ENCODE results near the gene SPOCK1.

SPOCK1 gene

GRCh38 chr5:137405393-137405792 is 93.7 kb downstream of the SPOCK1 start:
- no peaks in the 10 kb centered on the region for H3K27me3 ChIP-seq
- H3K27ac ChIP-seq, result no peak overlapping the region
- no peaks in the 10 kb centered on the region for H3K36me3 ChIP-seq
- no peak for TF ChIP-seq CTCF (IDR thresholded peaks at IDR 0.05)
- no peak overlapping the region for H3K4me3 ChIP-seq
- intact Hi-C loops (cut with DNase I; ENCODE audit: low total_unique reads), result no loop called here
- no peak for DNase-seq
- H3K9me3 ChIP-seq, result no peaks in the 10 kb centered on the region
- H3K4me1 ChIP-seq, result no peaks in the 10 kb centered on the region

- no peak for DNase-seq
- no peak overlapping the region for H3K27ac ChIP-seq
- no peaks in the 10 kb centered on the region for H3K27me3 ChIP-seq
- H3K9me3 ChIP-seq, result no peaks in the 10 kb centered on the region
- H3K4me3 ChIP-seq, result no peak overlapping the region
- H3K36me3 ChIP-seq, result no peaks in the 10 kb centered on the region
- H3K4me1 ChIP-seq, result no peaks in the 10 kb centered on the region
- intact Hi-C loops (cut with DNase I; ENCODE audit: low total_unique reads), result no loop called here
- no peak for TF ChIP-seq CTCF (IDR thresholded peaks at IDR 0.05)
Observed at GRCh38 chr5:137403869-137404268, 95.3 kb downstream of the SPOCK1 start.

- intact Hi-C loops (cut with DNase I; ENCODE audit: low total_unique reads), result no loop called here
- no peak for TF ChIP-seq CTCF (IDR thresholded peaks at IDR 0.05)
- H3K4me1 ChIP-seq, result no peaks in the 10 kb centered on the region
Observed at GRCh38 chr5:137402436-137403187, 96.5 kb downstream of the SPOCK1 start.

GRCh38 chr5:137401946-137402345 is 97.2 kb downstream of the SPOCK1 start:
- H3K27ac ChIP-seq, result no peak overlapping the region
- H3K4me3 ChIP-seq, result no peak overlapping the region
- intact Hi-C loops (cut with DNase I; ENCODE audit: low total_unique reads), result no loop called here
- H3K27me3 ChIP-seq, result no peaks in the 10 kb centered on the region
- H3K4me1 ChIP-seq, result no peaks in the 10 kb centered on the region
- no peaks in the 10 kb centered on the region for H3K9me3 ChIP-seq
- TF ChIP-seq CTCF (IDR thresholded peaks at IDR 0.05), result no peak
- DNase-seq, result no peak
- no peaks in the 10 kb centered on the region for H3K36me3 ChIP-seq

More at GRCh38 chr5:137402436-137403187, 96.5 kb downstream of the SPOCK1 start:
- Histone ChIP-seq H3K27me3 (no peaks in the 10 kb centered on the region), H3K36me3 (no peaks in the 10 kb centered on the region), H3K4me3 (no peak overlapping the region), H3K27ac (no peak overlapping the region), H3K9me3 (no peaks in the 10 kb centered on the region)
- DNase-seq, result no peak

GRCh38 chr5:137400571-137400970 is 98.6 kb downstream of the SPOCK1 start:
- no peak for TF ChIP-seq CTCF (IDR thresholded peaks at IDR 0.05)
- Histone ChIP-seq H3K27me3 (no peaks in the 10 kb centered on the region), H3K4me1 (no peaks in the 10 kb centered on the region), H3K4me3 (no peak overlapping the region), H3K36me3 (no peaks in the 10 kb centered on the region), H3K9me3 (no peaks in the 10 kb centered on the region), H3K27ac (no peak overlapping the region)
- intact Hi-C loops (cut with DNase I; ENCODE audit: low total_unique reads), result no loop called here
- no peak for DNase-seq

Data from tibial artery (tissue), 4 donors.